ENCODE measurements around the gene KIAA1755. TPM values are rescaled to one million over a fixed set of nuclear protein-coding genes. Genes with fewer than 3 reads are reported as not detected.

Gene KIAA1755
- polyA plus RNA-seq, 1 experiment, result 2.9 TPM

GRCh38 chr20:38162149-38162548 is 98.4 kb downstream of the KIAA1755 start:
- no peak for DNase-seq (ENCODE audit: low read depth, low spot score)
- H3K27ac ChIP-seq (ENCODE audit: low read depth, low read length), result no peak overlapping the region
- POLR2A ChIA-PET, result no interaction called here
- no peak overlapping the region for H3K4me3 ChIP-seq (ENCODE audit: low read depth, low read length)
- no peak for TF ChIP-seq CTCF (IDR thresholded peaks at IDR 0.05; ENCODE audit: low read depth, low read length)
- CTCF ChIA-PET, result interaction anchor here (1.1 to 1.2 kb wide), 2 partner anchors 59 to 105 kb away, joined by 5 read pairs; no protein-coding TSS in a partner anchor
- H3K27me3 ChIP-seq (ENCODE audit: control insufficient read depth, insufficient read depth, low read length), result no peaks in the 10 kb centered on the region
- no peaks in the 10 kb centered on the region for H3K9me3 ChIP-seq (ENCODE audit: control insufficient read depth, insufficient read depth, low read length)

- Histone ChIP-seq H3K27ac (ENCODE audit: low read depth, low read length) (no peak overlapping the region), H3K9me3 (ENCODE audit: control insufficient read depth, insufficient read depth, low read length) (no peaks in the 10 kb centered on the region), H3K27me3 (ENCODE audit: control insufficient read depth, insufficient read depth, low read length) (no peaks in the 10 kb centered on the region), H3K4me3 (ENCODE audit: low read depth, low read length) (no peak overlapping the region)
- TF ChIP-seq CTCF (IDR thresholded peaks at IDR 0.05; ENCODE audit: low read depth, low read length), result no peak
- no peak for DNase-seq (ENCODE audit: low read depth, low spot score)
- POLR2A ChIA-PET, result no interaction called here
- CTCF ChIA-PET, result interaction anchor here (1.1 to 1.3 kb wide), 3 partner anchors 60 to 104 kb away, joined by 3 to 5 read pairs (median 5); no protein-coding TSS in a partner anchor
Observed at GRCh38 chr20:38161412-38161774, 99.1 kb downstream of the KIAA1755 start.

Other genes starting within 250 kb of the KIAA1755 start
- 14.7 and 15.1 TPM in 2 replicates for gene TTI1, start 227.3 kb downstream of the KIAA1755 start, polyA plus RNA-seq (2011; rRNA removed)
- gene RPRD1B, start 227.0 kb downstream of the KIAA1755 start, polyA plus RNA-seq (2011; rRNA removed), result 21.5 and 23.7 TPM in 2 replicates
- 326 and 398 TPM in 2 replicates for gene TGM2, start 95.5 kb downstream of the KIAA1755 start, polyA plus RNA-seq (2011; rRNA removed)
- gene BPI, start 43.4 kb upstream of the KIAA1755 start, polyA plus RNA-seq (2011; rRNA removed), result 0.04 and 0.12 TPM in 2 replicates
- not detected in 2 replicates for gene LBP, start 85.7 kb upstream of the KIAA1755 start, polyA plus RNA-seq (2011; rRNA removed)
- gene SNHG17, start 174.6 kb upstream of the KIAA1755 start, polyA plus RNA-seq (2011; rRNA removed), result 14.4 and 18.5 TPM in 2 replicates
- gene RALGAPB, start 212.1 kb upstream of the KIAA1755 start, polyA plus RNA-seq (2011; rRNA removed), result 24.1 and 30.1 TPM in 2 replicates